Left lung (tissue), 10 donors: Measurements from ENCODE around the gene PARP15. TPM values are rescaled to one million over a fixed set of nuclear protein-coding genes. Genes with fewer than 3 reads are reported as not detected.
A peak's percentile ranks its signal among the peaks of the same experiment; 100 is the strongest.

Experiments
- ATAC-seq: fragments of 200-7000 bp; cut with Tn5 transposase; one replicate; pipeline ENCODE4 v1.9.1; 2020; ENCODE audit warnings: moderate library complexity
- DNase-seq, 4 donors: peaks; one replicate each; pipeline ENCODE4 v3.0.0-alpha.2; 2013 to 2020
- H3K27ac ChIP-seq, 2 donors: fragments of 200-600 bp; sonication (generic) in 1 of 2; one replicate each; pipeline versions ENCODE4 v1.5.0 to v1.8.0; 2020 to 2021
- H3K27me3 ChIP-seq, 2 donors: fragments of 200-600 bp; sonication (generic) in 1 of 2; one replicate each; pipeline versions ENCODE4 v1.5.0 to v1.8.0; 2020 to 2021
- H3K36me3 ChIP-seq, 2 donors: fragments of 200-600 bp; sonication (generic) in 1 of 2; one replicate each; pipeline versions ENCODE4 v1.5.0 to v1.8.0; 2020 to 2021
- H3K4me1 ChIP-seq, 2 donors: fragments of 200-600 bp; one replicate each; pipeline ENCODE4 v1.8.0; 2021
- H3K4me3 ChIP-seq, 2 donors: fragments of 200-600 bp; sonication (generic) in 1 of 2; one replicate each; pipeline versions ENCODE4 v1.5.0 to v1.8.0; 2020 to 2021; ENCODE audit warnings: mild to moderate bottlenecking in 1 of 2
- H3K9me3 ChIP-seq, 2 donors: fragments of 200-600 bp; sonication (generic) in 1 of 2; one replicate each; pipeline versions ENCODE4 v1.5.0 to v1.8.0; 2020 to 2021
- intact Hi-C, 2 donors: fragments of 100-400 bp; cut with DNase I; formaldehyde crosslinking; loops; one replicate each; pipeline versions ENCODE4 v1.11.2 to v1.14.2; 2022
- polyA plus RNA-seq, 6 donors: library from polyadenylated mRNA; unstranded; fragments of 120-200 nt; gene quantifications; one replicate each; pipeline ENCODE4 v1.2.1, GENCODE V29; 2013; ENCODE audit not compliant: insufficient read length in 6 of 6
- total RNA-seq, 2 donors: library from RNA; stranded (reverse); fragmentation: NEBNext Ultra II Directional; extraction: Animal tissue kit (Norgen Biotek cat#: 25700); gene quantifications; one replicate each; pipeline ENCODE4 v1.2.1, GENCODE V29; 2021
- TF ChIP-seq, protein P1 (sequence below), 2 donors: fragments of 200-600 bp; sonication (generic) in 1 of 2; IDR thresholded peaks; one replicate each; pipeline versions ENCODE4 v1.5.0 to v1.8.0; 2021; ENCODE audit warnings: antibody characterized with exemption in 2 of 2
- donor health status: DM: no; HTN: yes; CAD: no.
- donor health status: DM: no; HTN: no; CAD: no.

The PARP15 gene
- total and polyA plus RNA-seq, 8 donors, result 0.51 to 5.8 (median 0.99) TPM

DNA sequence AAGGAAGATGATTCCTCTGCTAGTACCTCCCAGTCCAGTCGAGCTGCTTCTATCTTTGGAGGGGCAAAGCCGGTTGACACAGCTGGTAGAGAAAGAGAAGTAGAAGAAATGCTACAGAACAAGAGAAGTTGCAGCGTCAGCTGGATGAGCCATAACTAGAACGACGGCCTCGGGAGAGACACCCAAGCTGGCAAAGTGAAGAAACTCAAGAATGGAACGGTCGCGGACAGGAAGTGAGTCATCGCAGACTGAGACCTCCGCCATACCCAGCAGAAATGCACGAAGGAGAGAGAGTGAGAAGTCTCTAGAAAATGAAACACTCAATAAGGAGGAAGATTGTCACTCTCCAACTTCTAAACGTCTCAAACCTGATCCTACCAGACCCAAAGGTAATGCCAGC lies 84.2 kb downstream of the PARP15 start:
- Histone ChIP-seq H3K4me3 (no peak overlapping the region), H3K27me3 (no peaks in the 10 kb centered on the region), H3K27ac (no peak overlapping the region), H3K36me3 (no peaks in the 10 kb centered on the region), H3K9me3 (peaks cover 0 to 5% of the 10 kb centered on the region in 2 donors), H3K4me1 (no peaks in the 10 kb centered on the region)
- ATAC-seq (peak; percentile 26), DNase-seq (peak in 1 of 4 donors; percentile 43)
- intact Hi-C loops, result no loop called here
- TF ChIP-seq, protein P1, sequence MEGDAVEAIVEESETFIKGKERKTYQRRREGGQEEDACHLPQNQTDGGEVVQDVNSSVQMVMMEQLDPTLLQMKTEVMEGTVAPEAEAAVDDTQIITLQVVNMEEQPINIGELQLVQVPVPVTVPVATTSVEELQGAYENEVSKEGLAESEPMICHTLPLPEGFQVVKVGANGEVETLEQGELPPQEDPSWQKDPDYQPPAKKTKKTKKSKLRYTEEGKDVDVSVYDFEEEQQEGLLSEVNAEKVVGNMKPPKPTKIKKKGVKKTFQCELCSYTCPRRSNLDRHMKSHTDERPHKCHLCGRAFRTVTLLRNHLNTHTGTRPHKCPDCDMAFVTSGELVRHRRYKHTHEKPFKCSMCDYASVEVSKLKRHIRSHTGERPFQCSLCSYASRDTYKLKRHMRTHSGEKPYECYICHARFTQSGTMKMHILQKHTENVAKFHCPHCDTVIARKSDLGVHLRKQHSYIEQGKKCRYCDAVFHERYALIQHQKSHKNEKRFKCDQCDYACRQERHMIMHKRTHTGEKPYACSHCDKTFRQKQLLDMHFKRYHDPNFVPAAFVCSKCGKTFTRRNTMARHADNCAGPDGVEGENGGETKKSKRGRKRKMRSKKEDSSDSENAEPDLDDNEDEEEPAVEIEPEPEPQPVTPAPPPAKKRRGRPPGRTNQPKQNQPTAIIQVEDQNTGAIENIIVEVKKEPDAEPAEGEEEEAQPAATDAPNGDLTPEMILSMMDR (IDR thresholded peaks at IDR 0.05), result no peak

DNA sequence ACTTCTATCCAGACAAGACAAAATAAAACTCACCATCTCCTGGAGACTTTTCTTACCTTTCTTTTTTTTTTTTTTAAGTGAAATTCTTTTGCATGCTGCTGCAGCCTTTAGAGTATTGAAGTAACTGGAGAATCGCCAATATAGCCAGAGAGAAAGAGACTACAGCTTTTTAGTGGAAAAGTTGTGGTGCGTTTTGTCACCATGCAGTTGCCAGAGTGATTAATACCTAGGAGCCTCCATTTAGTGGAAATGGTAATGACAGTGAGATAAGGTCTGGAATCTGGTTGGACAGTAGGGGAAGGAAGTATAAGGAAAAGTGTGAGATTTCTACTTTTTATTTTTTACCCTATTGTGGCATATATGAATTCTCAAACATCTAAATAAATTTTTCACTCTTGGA lies 85.1 kb downstream of the PARP15 start:
- Histone ChIP-seq H3K4me3 (no peak overlapping the region), H3K27me3 (no peaks in the 10 kb centered on the region), H3K9me3 (peaks cover 0 to 5% of the 10 kb centered on the region in 2 donors), H3K4me1 (no peaks in the 10 kb centered on the region), H3K27ac (no peak overlapping the region), H3K36me3 (no peaks in the 10 kb centered on the region)
- ATAC-seq (no peak), DNase-seq (no peak)
- TF ChIP-seq, protein P1 (IDR thresholded peaks at IDR 0.05), result no peak
- intact Hi-C loops, result no loop called here

DNA sequence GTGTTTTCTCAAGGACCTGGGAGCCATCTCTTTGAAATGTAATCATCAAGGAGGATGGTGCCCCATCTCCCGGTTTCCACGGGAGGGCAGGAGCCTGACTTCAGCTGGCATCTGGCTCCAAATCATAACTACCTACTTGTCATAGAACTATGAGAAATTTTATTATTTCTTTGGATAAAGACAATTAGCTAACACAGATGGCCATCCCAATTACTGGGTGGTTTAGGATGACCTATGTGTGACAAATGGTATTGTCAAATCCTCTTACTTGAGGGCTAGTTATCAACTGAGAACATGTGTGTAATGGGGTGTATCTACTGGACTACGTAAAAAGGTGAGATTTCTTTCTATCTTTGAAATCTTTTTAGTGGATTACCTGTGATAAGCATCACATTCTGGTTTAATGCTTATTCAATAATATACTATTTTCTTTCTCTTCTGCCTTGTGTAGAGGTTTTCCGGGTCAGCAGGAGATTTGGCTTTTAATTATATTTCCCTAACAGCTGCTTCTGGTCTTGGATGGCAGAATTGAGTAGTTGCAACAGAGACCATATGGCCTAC lies 87.9 kb downstream of the PARP15 start:
- peaks cover 0 to 5% of the 10 kb centered on the region in 2 donors for H3K9me3 ChIP-seq
- no peak overlapping the region for H3K4me3 ChIP-seq
- ATAC-seq, result no peak
- intact Hi-C loops, result no loop called here
- H3K27me3 ChIP-seq, result no peaks in the 10 kb centered on the region
- DNase-seq, result no peak
- H3K4me1 ChIP-seq, result no peaks in the 10 kb centered on the region
- no peaks in the 10 kb centered on the region for H3K36me3 ChIP-seq
- TF ChIP-seq, protein P1 (IDR thresholded peaks at IDR 0.05), result no peak
- H3K27ac ChIP-seq, result no peak overlapping the region

DNA sequence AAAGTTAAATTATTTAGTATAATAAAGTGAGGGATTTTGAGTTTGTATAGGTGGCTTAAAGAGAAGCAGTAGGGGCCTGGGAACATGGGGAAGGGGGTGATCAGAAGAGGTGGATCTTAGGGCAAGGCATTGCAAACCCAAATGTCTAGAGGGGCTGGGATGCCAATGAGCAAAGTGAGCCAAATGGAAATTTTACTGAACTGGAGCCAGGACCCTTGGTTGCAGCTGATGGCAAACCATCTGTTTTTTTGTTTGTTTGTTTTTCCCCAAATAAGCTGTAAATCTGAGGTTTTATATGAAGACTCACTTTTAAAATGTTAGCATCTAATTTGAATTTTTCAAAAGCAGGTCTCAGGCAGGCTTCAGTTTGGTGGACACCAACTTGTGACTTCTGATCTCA lies 88.4 kb downstream of the PARP15 start:
- Histone ChIP-seq H3K4me1 (no peaks in the 10 kb centered on the region), H3K36me3 (no peaks in the 10 kb centered on the region), H3K9me3 (peaks cover 0 to 2% of the 10 kb centered on the region in 2 donors), H3K27ac (no peak overlapping the region), H3K4me3 (no peak overlapping the region), H3K27me3 (no peaks in the 10 kb centered on the region)
- no peak for ATAC-seq
- intact Hi-C loops, result no loop called here
- DNase-seq, result no peak
- TF ChIP-seq, protein P1 (IDR thresholded peaks at IDR 0.05), result no peak

DNA sequence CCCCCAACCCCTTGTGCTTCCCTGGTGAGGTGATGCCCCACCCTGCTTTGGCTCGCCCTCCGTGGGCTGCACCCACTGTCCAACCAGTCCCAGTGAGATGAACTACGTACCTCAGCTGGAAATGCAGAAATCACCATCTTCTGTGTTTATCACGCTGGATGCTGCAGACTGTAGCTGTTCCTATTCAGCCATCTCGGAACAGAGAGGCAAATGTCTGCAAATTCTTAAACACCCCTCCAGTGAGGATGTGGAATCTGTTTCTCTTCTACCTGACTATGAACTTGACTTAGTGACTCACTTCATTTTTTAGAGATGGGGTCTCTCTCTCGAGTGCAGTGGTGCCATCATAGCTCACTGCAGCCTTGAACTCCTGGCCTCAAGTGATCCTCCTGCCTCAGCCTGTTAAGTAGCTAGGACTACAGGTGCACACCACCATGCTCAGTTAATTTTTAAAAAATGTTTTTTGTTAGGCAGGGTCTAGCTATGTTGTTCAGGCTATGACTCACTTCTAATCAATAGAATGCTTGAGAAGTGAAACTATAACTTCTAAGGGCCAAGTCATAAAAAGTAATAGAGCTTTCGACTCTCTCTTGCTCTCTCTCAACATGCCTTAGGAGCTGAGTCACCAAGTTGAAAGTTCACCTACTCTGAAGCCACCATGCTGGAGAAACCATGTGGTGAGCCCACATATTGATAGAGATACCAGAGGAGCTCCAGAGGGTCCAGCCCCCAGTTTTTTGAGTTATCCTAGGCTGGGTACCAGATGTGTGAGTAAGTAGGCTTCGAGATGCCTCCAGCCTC lies 91.7 kb downstream of the PARP15 start:
- Histone ChIP-seq H3K27ac (no peak overlapping the region), H3K4me1 (no peaks in the 10 kb centered on the region), H3K36me3 (no peaks in the 10 kb centered on the region), H3K27me3 (no peaks in the 10 kb centered on the region), H3K9me3 (no peaks in the 10 kb centered on the region), H3K4me3 (no peak overlapping the region)
- intact Hi-C loops, result no loop called here
- peak; percentile 77 for ATAC-seq
- DNase-seq, result no peak
- TF ChIP-seq, protein P1 (IDR thresholded peaks at IDR 0.05), result no peak
